ENCODE results near the gene IRF2BP2. TPM values are rescaled to one million over a fixed set of nuclear protein-coding genes. Genes with fewer than 3 reads are reported as not detected.

The IRF2BP2 gene
- total and polyA plus RNA-seq, 7 experiments from 2014 or later: 28.7 to 413 (median 159) TPM

- peaks cover under 1 to 19% (median 5%) of the 10 kb centered on the region in 7 donors for H3K4me1 Mint-ChIP-seq
- peaks cover 0 to 10% (median 3%) of the 10 kb centered on the region in 5 donors for H3K27me3 Mint-ChIP-seq
- H3K36me3 Mint-ChIP-seq: no peaks in the 10 kb centered on the region
- Histone ChIP-seq H3K9me3 (ENCODE audit: control insufficient read depth in 2 of 3, low read length in 3 of 3) (no peaks in the 10 kb centered on the region), H3K36me3 (ENCODE audit: control insufficient read depth in 2 of 3, insufficient read depth in 3 of 3, low read length in 3 of 3) (no peaks in the 10 kb centered on the region), H3K4me1 (ENCODE audit: control insufficient read depth in 2 of 2, insufficient read depth in 2 of 2, low read length in 2 of 2) (no peaks in the 10 kb centered on the region), H3K27ac (ENCODE audit: low read depth, low read length) (no peak overlapping the region), H3K4me3 (ENCODE audit: low read length) (no peak overlapping the region), H3K27me3 (ENCODE audit: control insufficient read depth in 2 of 2, insufficient read depth in 2 of 2, low read length in 2 of 2) (no peaks in the 10 kb centered on the region)
- ATAC-seq: no peak
- no peak for DNase-seq
- H3K9me3 Mint-ChIP-seq: no peaks in the 10 kb centered on the region
- no peak overlapping the region for H3K4me3 Mint-ChIP-seq
- no peak overlapping the region for H3K27ac Mint-ChIP-seq
- POLR2A ChIA-PET: interaction anchor here (0.7 kb wide), 1 partner anchor 135 kb away, joined by 3 read pairs; no protein-coding TSS in a partner anchor
- CTCF ChIA-PET: no interaction called here
- intact Hi-C loops (cut with micrococcal nuclease): no loop called here
Measured at GRCh38 chr1:234589064-234589800, 20.7 kb downstream of the IRF2BP2 start.

- peaks cover 0 to 10% (median 3%) of the 10 kb centered on the region in 5 donors for H3K27me3 Mint-ChIP-seq
Measured at GRCh38 chr1:234588386-234588785, 21.6 kb downstream of the IRF2BP2 start.

GRCh38 chr1:234586892-234587485 lies 23.0 kb downstream of the IRF2BP2 start:
- H3K27ac ChIP-seq (ENCODE audit: low read depth, low read length): no peak overlapping the region

More at GRCh38 chr1:234588386-234588785, 21.6 kb downstream of the IRF2BP2 start:
- no peaks in the 10 kb centered on the region for H3K9me3 Mint-ChIP-seq
- intact Hi-C loops (cut with micrococcal nuclease): no loop called here
- Histone ChIP-seq H3K27ac (ENCODE audit: low read depth, low read length) (no peak overlapping the region), H3K9me3 (ENCODE audit: control insufficient read depth in 2 of 3, low read length in 3 of 3) (no peaks in the 10 kb centered on the region), H3K4me1 (ENCODE audit: control insufficient read depth in 2 of 2, insufficient read depth in 2 of 2, low read length in 2 of 2) (no peaks in the 10 kb centered on the region), H3K4me3 (ENCODE audit: low read length) (no peak overlapping the region), H3K27me3 (ENCODE audit: control insufficient read depth in 2 of 2, insufficient read depth in 2 of 2, low read length in 2 of 2) (no peaks in the 10 kb centered on the region), H3K36me3 (ENCODE audit: control insufficient read depth in 2 of 3, insufficient read depth in 3 of 3, low read length in 3 of 3) (no peaks in the 10 kb centered on the region)
- no peaks in the 10 kb centered on the region for H3K36me3 Mint-ChIP-seq
- ChIA-PET POLR2A (interaction anchor here (0.5 kb wide), 1 partner anchor 457 kb away, joined by 3 read pairs; no protein-coding TSS in a partner anchor), CTCF (interaction anchor here (0.7 kb wide), 2 partner anchors 9 to 576 kb away, joined by 3 read pairs; no protein-coding TSS in a partner anchor)
- peaks cover 0 to 22% (median 0%) of the 10 kb centered on the region in 7 donors for H3K4me1 Mint-ChIP-seq
- H3K4me3 Mint-ChIP-seq: no peak overlapping the region
- no peak overlapping the region for H3K27ac Mint-ChIP-seq
- DNase-seq: no peak
- ATAC-seq: no peak

GRCh38 chr1:234586304-234586703 lies 23.7 kb downstream of the IRF2BP2 start:
- H3K36me3 ChIP-seq (ENCODE audit: control insufficient read depth in 2 of 3, insufficient read depth in 3 of 3, low read length in 3 of 3): no peaks in the 10 kb centered on the region
- POLR2A ChIA-PET: no interaction called here
- no peak overlapping the region for H3K27ac ChIP-seq (ENCODE audit: low read depth, low read length)
- ATAC-seq (no peak), DNase-seq (no peak)
- H3K27me3 ChIP-seq (ENCODE audit: control insufficient read depth in 2 of 2, insufficient read depth in 2 of 2, low read length in 2 of 2): no peaks in the 10 kb centered on the region
- Mint-ChIP-seq H3K9me3 (no peaks in the 10 kb centered on the region), H3K4me1 (peaks cover 0 to 29% (median 0%) of the 10 kb centered on the region in 7 donors), H3K27ac (no peak overlapping the region), H3K36me3 (peaks cover 0 to 4% (median 0%) of the 10 kb centered on the region in 5 donors), H3K27me3 (peaks cover 0 to 10% (median 3%) of the 10 kb centered on the region in 5 donors), H3K4me3 (no peak overlapping the region)
- no peaks in the 10 kb centered on the region for H3K4me1 ChIP-seq (ENCODE audit: control insufficient read depth in 2 of 2, insufficient read depth in 2 of 2, low read length in 2 of 2)
- CTCF ChIA-PET: no interaction called here
- intact Hi-C loops (cut with micrococcal nuclease): no loop called here
- no peaks in the 10 kb centered on the region for H3K9me3 ChIP-seq (ENCODE audit: control insufficient read depth in 2 of 3, low read length in 3 of 3)
- H3K4me3 ChIP-seq (ENCODE audit: low read length): no peak overlapping the region

More at GRCh38 chr1:234586892-234587485, 23.0 kb downstream of the IRF2BP2 start:
- H3K4me3 ChIP-seq (ENCODE audit: low read length): no peak overlapping the region
- H3K27me3 ChIP-seq (ENCODE audit: control insufficient read depth in 2 of 2, insufficient read depth in 2 of 2, low read length in 2 of 2): no peaks in the 10 kb centered on the region
- H3K27me3 Mint-ChIP-seq: peaks cover 0 to 10% (median 3%) of the 10 kb centered on the region in 5 donors
- H3K9me3 Mint-ChIP-seq: no peaks in the 10 kb centered on the region
- H3K4me1 ChIP-seq (ENCODE audit: control insufficient read depth in 2 of 2, insufficient read depth in 2 of 2, low read length in 2 of 2): no peaks in the 10 kb centered on the region
- ChIA-PET POLR2A (interaction anchor here (0.8 kb wide), 1 partner anchor 148 kb away, joined by 3 read pairs; no protein-coding TSS in a partner anchor), CTCF (no interaction called here)
- intact Hi-C loops (cut with micrococcal nuclease): no loop called here
- H3K4me1 Mint-ChIP-seq: peaks cover 0 to 28% (median 0%) of the 10 kb centered on the region in 7 donors
- no peaks in the 10 kb centered on the region for H3K36me3 ChIP-seq (ENCODE audit: control insufficient read depth in 2 of 3, insufficient read depth in 3 of 3, low read length in 3 of 3)
- H3K27ac Mint-ChIP-seq: no peak overlapping the region
- no peaks in the 10 kb centered on the region for H3K9me3 ChIP-seq (ENCODE audit: control insufficient read depth in 2 of 3, low read length in 3 of 3)
- DNase-seq: no peak
- H3K36me3 Mint-ChIP-seq: peaks cover 0 to 3% (median 0%) of the 10 kb centered on the region in 5 donors
- ATAC-seq: no peak
- H3K4me3 Mint-ChIP-seq: no peak overlapping the region

GRCh38 chr1:234585330-234586055 lies 24.5 kb downstream of the IRF2BP2 start:
- no peak for ATAC-seq
- Histone ChIP-seq H3K9me3 (ENCODE audit: control insufficient read depth in 2 of 3, low read length in 3 of 3) (no peaks in the 10 kb centered on the region), H3K4me3 (ENCODE audit: low read length) (no peak overlapping the region), H3K27me3 (ENCODE audit: control insufficient read depth in 2 of 2, insufficient read depth in 2 of 2, low read length in 2 of 2) (no peaks in the 10 kb centered on the region), H3K4me1 (ENCODE audit: control insufficient read depth in 2 of 2, insufficient read depth in 2 of 2, low read length in 2 of 2) (no peaks in the 10 kb centered on the region), H3K36me3 (ENCODE audit: control insufficient read depth in 2 of 3, insufficient read depth in 3 of 3, low read length in 3 of 3) (no peaks in the 10 kb centered on the region), H3K27ac (ENCODE audit: low read depth, low read length) (no peak overlapping the region)
- Mint-ChIP-seq H3K9me3 (no peaks in the 10 kb centered on the region), H3K36me3 (peaks cover 0 to 7% (median 0%) of the 10 kb centered on the region in 5 donors), H3K4me1 (peaks cover 0 to 29% (median 0%) of the 10 kb centered on the region in 7 donors), H3K4me3 (no peak overlapping the region), H3K27ac (no peak overlapping the region), H3K27me3 (peaks cover 0 to 10% (median 3%) of the 10 kb centered on the region in 5 donors)
- CTCF ChIA-PET: no interaction called here
- DNase-seq: no peak
- intact Hi-C loops (cut with micrococcal nuclease): no loop called here
- POLR2A ChIA-PET: interaction anchor here (0.9 kb wide), 1 partner anchor 20 kb away, joined by 4 read pairs; no protein-coding TSS in a partner anchor

- Mint-ChIP-seq H3K27ac (peak overlapping the region in 1 of 9 donors; percentile 42), H3K4me3 (no peak overlapping the region), H3K4me1 (peaks cover 0 to 29% (median 0%) of the 10 kb centered on the region in 7 donors), H3K9me3 (no peaks in the 10 kb centered on the region), H3K36me3 (peaks cover 0 to 7% (median 0%) of the 10 kb centered on the region in 5 donors), H3K27me3 (peaks cover 0 to 10% (median 3%) of the 10 kb centered on the region in 5 donors)
- no peaks in the 10 kb centered on the region for H3K4me1 ChIP-seq (ENCODE audit: control insufficient read depth in 2 of 2, insufficient read depth in 2 of 2, low read length in 2 of 2)
- ATAC-seq (no peak), DNase-seq (no peak)
- CTCF ChIA-PET: interaction anchor here (0.6 kb wide), 1 partner anchor 106 kb away, joined by 3 read pairs; no protein-coding TSS in a partner anchor
- H3K27me3 ChIP-seq (ENCODE audit: control insufficient read depth in 2 of 2, insufficient read depth in 2 of 2, low read length in 2 of 2): no peaks in the 10 kb centered on the region
- no peaks in the 10 kb centered on the region for H3K9me3 ChIP-seq (ENCODE audit: control insufficient read depth in 2 of 3, low read length in 3 of 3)
- H3K36me3 ChIP-seq (ENCODE audit: control insufficient read depth in 2 of 3, insufficient read depth in 3 of 3, low read length in 3 of 3): no peaks in the 10 kb centered on the region
- H3K4me3 ChIP-seq (ENCODE audit: low read length): no peak overlapping the region
- no peak overlapping the region for H3K27ac ChIP-seq (ENCODE audit: low read depth, low read length)
- POLR2A ChIA-PET: interaction anchor here (0.9 kb wide), 1 partner anchor 20 kb away, joined by 4 read pairs; no protein-coding TSS in a partner anchor
- intact Hi-C loops (cut with micrococcal nuclease): no loop called here
Measured at GRCh38 chr1:234584926-234585325, 25.1 kb downstream of the IRF2BP2 start.

All from naive thymus-derived CD4-positive, alpha-beta T cell (primary cell).